Measurements from ENCODE around the gene GGACT. TPM values are rescaled to one million over a fixed set of nuclear protein-coding genes. Genes with fewer than 3 reads are reported as not detected.

Gene GGACT
- polyA plus RNA-seq, 3 donors: 1.7 to 8.3 (median 6.5) TPM

- peaks cover 11 to 13% of the 10 kb centered on the region in 2 donors for H3K36me3 Mint-ChIP-seq
- no peak for TF ChIP-seq CTCF (IDR thresholded peaks at IDR 0.05)
Measured at GRCh38 chr13:100528353-100528752, 60.2 kb downstream of the GGACT start.

GRCh38 chr13:100527644-100528043 lies 60.9 kb downstream of the GGACT start:
- no peak overlapping the region for H3K4me2 ChIP-seq (replicated peaks; ENCODE audit: extremely low read depth, low read length, poor library complexity, severe bottlenecking)
- H3K36me3 ChIP-seq (replicated peaks in 1 of 2; ENCODE audit: control insufficient read depth in 1 of 2, insufficient read depth in 2 of 2, low read length in 2 of 2): no peaks in the 10 kb centered on the region
- WGBS (ENCODE audit: insufficient coverage): 96% methylated on average over 7 of the region's 9 CpGs
- H3K4me3 ChIP-seq (replicated peaks in 1 of 3; ENCODE audit: low read depth in 2 of 3, low read length in 3 of 3): no peak overlapping the region
- H3K9ac ChIP-seq (ENCODE audit: insufficient read depth, low read length, poor library complexity, severe bottlenecking): no peak overlapping the region
- no peaks in the 10 kb centered on the region for H3K4me1 Mint-ChIP-seq
- no peaks in the 10 kb centered on the region for H3K4me1 ChIP-seq (ENCODE audit: control insufficient read depth in 1 of 2, insufficient read depth in 2 of 2, low read length in 2 of 2)
- peaks cover 0 to 5% (median 0%) of the 10 kb centered on the region in 7 donors for H3K9me3 Mint-ChIP-seq
- peaks cover 11 to 13% of the 10 kb centered on the region in 2 donors for H3K36me3 Mint-ChIP-seq
- H3K79me2 ChIP-seq (ENCODE audit: insufficient read depth, low read length): no peaks in the 10 kb centered on the region
- no peak overlapping the region for H3K27ac Mint-ChIP-seq
- no peak overlapping the region for H2AFZ ChIP-seq (ENCODE audit: insufficient read depth, low read depth, low read length, poor library complexity, severe bottlenecking)
- H3K27me3 ChIP-seq (ENCODE audit: control insufficient read depth in 2 of 2, insufficient read depth in 2 of 2, low read length in 2 of 2): peaks cover 0 to 2% of the 10 kb centered on the region in 2 donors
- no peak for TF ChIP-seq CTCF (IDR thresholded peaks at IDR 0.05)
- intact Hi-C loops (cut with micrococcal nuclease): loop anchor here in 1 of 2 donors (10.0 kb wide), 1 partner anchor 873 kb away; no protein-coding TSS in a partner anchor
- H3K27ac ChIP-seq (ENCODE audit: low read depth in 1 of 2, low read length in 2 of 2): no peak overlapping the region
- H3K9me3 ChIP-seq (replicated peaks in 1 of 2; ENCODE audit: control insufficient read depth in 1 of 2, insufficient read depth in 1 of 2, low read length in 2 of 2): peaks cover 0 to 7% of the 10 kb centered on the region in 2 donors
- DNase-seq: no peak
- peaks cover 0 to 4% (median 0%) of the 10 kb centered on the region in 3 donors for H3K27me3 Mint-ChIP-seq (ENCODE audit: low read depth in 3 of 3)
- no peak overlapping the region for H3K4me3 Mint-ChIP-seq
- no peaks in the 10 kb centered on the region for H4K20me1 ChIP-seq (ENCODE audit: insufficient read depth, low read length)

More at GRCh38 chr13:100528353-100528752, 60.2 kb downstream of the GGACT start:
- H3K4me3 ChIP-seq (replicated peaks in 1 of 3; ENCODE audit: low read depth in 2 of 3, low read length in 3 of 3): no peak overlapping the region
- H3K9me3 ChIP-seq (replicated peaks in 1 of 2; ENCODE audit: control insufficient read depth in 1 of 2, insufficient read depth in 1 of 2, low read length in 2 of 2): peaks cover 0 to 13% of the 10 kb centered on the region in 2 donors
- no peaks in the 10 kb centered on the region for H3K4me1 ChIP-seq (ENCODE audit: control insufficient read depth in 1 of 2, insufficient read depth in 2 of 2, low read length in 2 of 2)
- DNase-seq: no peak
- no peak overlapping the region for H2AFZ ChIP-seq (ENCODE audit: insufficient read depth, low read depth, low read length, poor library complexity, severe bottlenecking)
- H3K9me3 Mint-ChIP-seq: peaks cover 0 to 6% (median 0%) of the 10 kb centered on the region in 7 donors
- no peak overlapping the region for H3K27ac ChIP-seq (ENCODE audit: low read depth in 1 of 2, low read length in 2 of 2)
- no peaks in the 10 kb centered on the region for H3K27me3 ChIP-seq (ENCODE audit: control insufficient read depth in 2 of 2, insufficient read depth in 2 of 2, low read length in 2 of 2)
- H3K9ac ChIP-seq (ENCODE audit: insufficient read depth, low read length, poor library complexity, severe bottlenecking): no peak overlapping the region
- no peaks in the 10 kb centered on the region for H3K4me1 Mint-ChIP-seq
- no peaks in the 10 kb centered on the region for H4K20me1 ChIP-seq (ENCODE audit: insufficient read depth, low read length)
- H3K36me3 ChIP-seq (replicated peaks in 1 of 2; ENCODE audit: control insufficient read depth in 1 of 2, insufficient read depth in 2 of 2, low read length in 2 of 2): no peaks in the 10 kb centered on the region
- no peak overlapping the region for H3K4me2 ChIP-seq (replicated peaks; ENCODE audit: extremely low read depth, low read length, poor library complexity, severe bottlenecking)
- no peaks in the 10 kb centered on the region for H3K79me2 ChIP-seq (ENCODE audit: insufficient read depth, low read length)
- peaks cover 0 to 4% (median 0%) of the 10 kb centered on the region in 3 donors for H3K27me3 Mint-ChIP-seq (ENCODE audit: low read depth in 3 of 3)
- H3K27ac Mint-ChIP-seq: peak overlapping the region in 1 of 7 donors; percentile 5
- intact Hi-C loops (cut with micrococcal nuclease): loop anchor here in 1 of 2 donors (10.0 kb wide), 1 partner anchor 874 kb away; no protein-coding TSS in a partner anchor
- H3K4me3 Mint-ChIP-seq: no peak overlapping the region
- 100% methylated on average over 2 of the region's 9 CpGs for WGBS (ENCODE audit: insufficient coverage)

All from CD14-positive monocyte (primary cell).